ENCODE measurements around the gene MDH1. TPM values are rescaled to one million over a fixed set of nuclear protein-coding genes. Genes with fewer than 3 reads are reported as not detected.
"Not testable (repeated sequence)": the region's sequence is repeated elsewhere in the genome, so short reads cannot be mapped to it uniquely, and the experiment has no call there.

The MDH1 gene
- total RNA-seq, 2 experiments from 2014 or later = 96.3 to 97.6 TPM

DNA sequence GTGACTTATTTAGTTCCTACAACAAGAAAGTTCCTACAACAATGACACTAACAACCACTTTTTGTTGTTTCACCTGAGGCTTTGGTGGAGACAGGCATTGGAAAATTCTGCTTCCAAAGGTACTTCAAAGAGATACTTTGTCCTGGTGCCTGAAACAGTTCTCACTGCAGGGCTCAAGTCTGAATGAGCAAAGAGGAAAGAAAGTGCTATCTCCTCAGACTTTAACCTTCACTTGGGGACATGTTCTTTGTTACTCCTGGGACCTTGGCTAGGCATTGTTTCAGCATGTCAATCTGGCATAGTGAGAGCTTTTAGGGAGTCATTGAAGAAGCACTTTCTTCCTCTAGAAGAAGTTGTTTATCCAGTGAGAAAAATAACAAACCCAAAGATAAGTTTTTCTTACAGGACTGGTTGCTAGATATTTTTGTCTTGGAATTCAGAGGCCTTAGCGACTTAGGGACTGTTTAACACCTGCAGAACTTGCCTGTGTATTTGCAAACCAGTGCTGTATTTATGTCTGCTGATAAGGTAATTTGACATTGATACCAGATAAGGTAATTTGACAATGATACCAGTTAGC, 12.2 kb downstream of the MDH1 start:
- no peak for ATAC-seq (ENCODE audit: poor library complexity)

DNA sequence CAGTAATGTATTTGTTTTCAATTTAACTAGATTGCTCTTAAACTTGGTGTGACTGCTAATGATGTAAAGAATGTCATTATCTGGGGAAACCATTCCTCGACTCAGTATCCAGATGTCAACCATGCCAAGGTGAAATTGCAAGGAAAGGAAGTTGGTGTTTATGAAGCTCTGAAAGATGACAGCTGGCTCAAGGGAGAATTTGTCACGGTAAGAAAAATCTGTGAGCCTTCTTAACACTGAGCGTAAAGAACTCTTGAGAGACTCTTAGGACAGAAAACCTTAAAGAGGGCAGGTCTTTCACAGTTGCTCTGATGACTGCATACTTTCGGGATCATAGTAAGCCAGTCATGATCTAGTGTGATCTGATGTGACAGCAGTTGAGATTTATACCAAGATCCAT, 15.9 kb downstream of the MDH1 start:
- H3K27me3 Mint-ChIP-seq = no peaks in the 10 kb centered on the region
- ATAC-seq (ENCODE audit: poor library complexity) (no peak), DNase-seq (no peak)
- H3K9me3 Mint-ChIP-seq = no peaks in the 10 kb centered on the region
- H3K9me3 ChIP-seq (ENCODE audit: control insufficient read depth in 1 of 2, insufficient read depth in 1 of 2, low read length in 2 of 2) = peaks cover 0 to 5% of the 10 kb centered on the region in 2 experiments
- peaks cover 74% of the 10 kb centered on the region for H3K36me3 Mint-ChIP-seq (ENCODE audit: low read depth)
- H3K4me1 Mint-ChIP-seq (ENCODE audit: low read depth) = no peaks in the 10 kb centered on the region
- peaks cover 70% of the 10 kb centered on the region for H3K36me3 ChIP-seq (ENCODE audit: insufficient read depth, low read length)
- no peak overlapping the region for H3K4me3 ChIP-seq (ENCODE audit: low read length)
- TF ChIP-seq, protein P1, sequence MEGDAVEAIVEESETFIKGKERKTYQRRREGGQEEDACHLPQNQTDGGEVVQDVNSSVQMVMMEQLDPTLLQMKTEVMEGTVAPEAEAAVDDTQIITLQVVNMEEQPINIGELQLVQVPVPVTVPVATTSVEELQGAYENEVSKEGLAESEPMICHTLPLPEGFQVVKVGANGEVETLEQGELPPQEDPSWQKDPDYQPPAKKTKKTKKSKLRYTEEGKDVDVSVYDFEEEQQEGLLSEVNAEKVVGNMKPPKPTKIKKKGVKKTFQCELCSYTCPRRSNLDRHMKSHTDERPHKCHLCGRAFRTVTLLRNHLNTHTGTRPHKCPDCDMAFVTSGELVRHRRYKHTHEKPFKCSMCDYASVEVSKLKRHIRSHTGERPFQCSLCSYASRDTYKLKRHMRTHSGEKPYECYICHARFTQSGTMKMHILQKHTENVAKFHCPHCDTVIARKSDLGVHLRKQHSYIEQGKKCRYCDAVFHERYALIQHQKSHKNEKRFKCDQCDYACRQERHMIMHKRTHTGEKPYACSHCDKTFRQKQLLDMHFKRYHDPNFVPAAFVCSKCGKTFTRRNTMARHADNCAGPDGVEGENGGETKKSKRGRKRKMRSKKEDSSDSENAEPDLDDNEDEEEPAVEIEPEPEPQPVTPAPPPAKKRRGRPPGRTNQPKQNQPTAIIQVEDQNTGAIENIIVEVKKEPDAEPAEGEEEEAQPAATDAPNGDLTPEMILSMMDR (IDR thresholded peaks at IDR 0.05) = no peak
- POLR2A ChIA-PET = interaction anchor here (1.3 kb wide), 1 partner anchor 16 kb away, joined by 4 read pairs; the partner anchor contains the start of genes MDH1 and WDPCP
- intact Hi-C loops (cut with DNase I, micrococcal nuclease) = no loop called here
- no peak overlapping the region for H3K27ac ChIP-seq (ENCODE audit: low read depth in 1 of 2, low read length in 2 of 2)
- H3K27me3 ChIP-seq (ENCODE audit: control insufficient read depth in 1 of 2, insufficient read depth in 2 of 2, low read length in 2 of 2) = no peaks in the 10 kb centered on the region
- no peak overlapping the region for H3K27ac Mint-ChIP-seq
- CTCF ChIA-PET = interaction anchor here (1.1 kb wide), 1 partner anchor 176 kb away, joined by 3 read pairs; no protein-coding TSS in a partner anchor
- no peaks in the 10 kb centered on the region for H3K4me1 ChIP-seq (ENCODE audit: insufficient read depth, low read length)
- no peak overlapping the region for H3K4me3 Mint-ChIP-seq

More for the DNA sequence above, 12.2 kb downstream of the MDH1 start:
- Histone ChIP-seq H3K36me3 (ENCODE audit: insufficient read depth, low read length) (peaks cover 75% of the 10 kb centered on the region), H3K27ac (ENCODE audit: low read depth in 1 of 2, low read length in 2 of 2) (no peak overlapping the region), H3K9me3 (ENCODE audit: control insufficient read depth in 1 of 2, insufficient read depth in 1 of 2, low read length in 2 of 2) (no peaks in the 10 kb centered on the region), H3K4me3 (ENCODE audit: low read length) (no peak overlapping the region), H3K27me3 (ENCODE audit: control insufficient read depth in 1 of 2, insufficient read depth in 2 of 2, low read length in 2 of 2) (no peaks in the 10 kb centered on the region), H3K4me1 (ENCODE audit: insufficient read depth, low read length) (no peaks in the 10 kb centered on the region)
- no peaks in the 10 kb centered on the region for H3K9me3 Mint-ChIP-seq
- ChIA-PET POLR2A (interaction anchor here (2.9 kb wide), 1 partner anchor 13 kb away, joined by 21 read pairs; the partner anchor contains the start of genes MDH1 and WDPCP), CTCF (no interaction called here)
- H3K36me3 Mint-ChIP-seq (ENCODE audit: low read depth) = peaks cover 90% of the 10 kb centered on the region
- H3K27me3 Mint-ChIP-seq = no peaks in the 10 kb centered on the region
- TF ChIP-seq, protein P1 (IDR thresholded peaks at IDR 0.05) = no peak
- intact Hi-C loops (cut with DNase I, micrococcal nuclease) = no loop called here
- H3K4me1 Mint-ChIP-seq (ENCODE audit: low read depth) = no peaks in the 10 kb centered on the region
- no peak overlapping the region for H3K4me3 Mint-ChIP-seq
- H3K27ac Mint-ChIP-seq = no peak overlapping the region
- DNase-seq = no peak

DNA sequence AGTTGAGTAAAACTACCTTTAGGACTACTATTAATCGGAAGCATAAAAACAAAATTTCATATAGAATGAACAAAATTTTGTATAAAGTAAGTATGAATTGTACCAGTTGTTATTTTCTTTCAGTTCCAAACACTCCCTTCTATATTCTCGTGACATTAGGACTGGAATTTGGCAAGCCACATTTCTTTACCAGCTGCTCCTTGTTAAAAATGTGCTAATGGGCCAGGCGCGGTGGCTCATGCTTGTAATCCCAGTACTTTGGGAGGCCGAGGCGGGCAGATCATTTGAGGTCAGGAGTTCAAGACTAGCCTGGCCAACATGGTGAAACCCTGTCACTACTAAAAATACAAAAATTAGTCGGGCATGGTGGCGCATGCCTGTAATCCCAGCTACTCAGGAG, 20.1 kb downstream of the MDH1 start:
- CTCF ChIA-PET; POLR2A ChIA-PET; DNase-seq; H3K4me3 ChIP-seq (ENCODE audit: low read length); H3K4me3 Mint-ChIP-seq; H3K9me3 ChIP-seq (ENCODE audit: control insufficient read depth in 1 of 2, insufficient read depth in 1 of 2, low read length in 2 of 2); intact Hi-C loops (cut with DNase I, micrococcal nuclease); H3K27me3 ChIP-seq (ENCODE audit: control insufficient read depth in 1 of 2, insufficient read depth in 2 of 2, low read length in 2 of 2); H3K27me3 Mint-ChIP-seq; H3K4me1 Mint-ChIP-seq (ENCODE audit: low read depth); H3K27ac Mint-ChIP-seq; H3K27ac ChIP-seq (ENCODE audit: low read depth in 1 of 2, low read length in 2 of 2); H3K4me1 ChIP-seq (ENCODE audit: insufficient read depth, low read length); ATAC-seq (ENCODE audit: poor library complexity); H3K9me3 Mint-ChIP-seq: not testable (repeated sequence)
- H3K36me3 Mint-ChIP-seq (ENCODE audit: low read depth) = peaks cover 32% of the 10 kb centered on the region
- peaks cover 35% of the 10 kb centered on the region for H3K36me3 ChIP-seq (ENCODE audit: insufficient read depth, low read length)

DNA sequence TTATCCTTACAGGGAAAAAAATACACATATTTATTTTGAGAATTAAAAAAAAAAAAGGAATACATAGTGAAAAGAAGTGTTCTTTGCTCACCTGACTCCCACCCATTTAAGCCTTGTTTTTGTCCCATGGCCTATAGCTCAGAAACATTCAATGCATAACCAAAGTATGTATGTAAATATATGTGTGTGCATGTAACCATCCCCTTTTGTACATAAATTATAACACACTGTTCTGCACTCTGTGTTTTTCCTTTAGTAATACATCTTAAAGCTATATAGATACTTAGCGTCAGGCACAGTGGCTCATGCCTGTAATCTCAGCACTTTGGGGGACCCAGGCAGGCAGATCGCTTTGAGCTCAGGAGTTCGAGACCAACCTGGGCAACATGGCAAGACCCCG, 21.8 kb downstream of the MDH1 start:
- Mint-ChIP-seq H3K4me1 (ENCODE audit: low read depth) (no peaks in the 10 kb centered on the region), H3K4me3 (no peak overlapping the region), H3K27ac (no peak overlapping the region), H3K27me3 (peaks cover 6% of the 10 kb centered on the region), H3K9me3 (no peaks in the 10 kb centered on the region), H3K36me3 (ENCODE audit: low read depth) (peaks cover 19% of the 10 kb centered on the region)
- ATAC-seq (ENCODE audit: poor library complexity) = no peak
- Histone ChIP-seq H3K36me3 (ENCODE audit: insufficient read depth, low read length) (peaks cover 19% of the 10 kb centered on the region), H3K27ac (ENCODE audit: low read depth in 1 of 2, low read length in 2 of 2) (no peak overlapping the region), H3K4me3 (ENCODE audit: low read length) (no peak overlapping the region), H3K4me1 (ENCODE audit: insufficient read depth, low read length) (no peaks in the 10 kb centered on the region), H3K27me3 (ENCODE audit: control insufficient read depth in 1 of 2, insufficient read depth in 2 of 2, low read length in 2 of 2) (no peaks in the 10 kb centered on the region), H3K9me3 (ENCODE audit: control insufficient read depth in 1 of 2, insufficient read depth in 1 of 2, low read length in 2 of 2) (peaks cover 0 to 5% of the 10 kb centered on the region in 2 experiments)
- intact Hi-C loops (cut with DNase I, micrococcal nuclease) = no loop called here
- CTCF ChIA-PET = no interaction called here
- POLR2A ChIA-PET = no interaction called here
- TF ChIP-seq, protein P1 (IDR thresholded peaks at IDR 0.05) = no peak
- no peak for DNase-seq
